Calu3 (cell line): ENCODE measurements around the gene SPSB1. TPM values are rescaled to one million over a fixed set of nuclear protein-coding genes. Genes with fewer than 3 reads are reported as not detected.

ENCODE experiments used
- BruUV-seq: library from RNA; stranded (reverse); fragments of 400-500 nt; replicated peaks from 2 replicates; lab custom pipeline; 2021; lab: Mats Ljungman, UMichigan
- CTCF ChIA-PET: fragments of 300-600 bp; sonication (Branson Sonifier 250); formaldehyde crosslinking; loops from one replicate; lab custom pipeline; 2022; ENCODE audit warnings: antibody characterized with exemption; lab: Charles Lee
- DNase-seq: peaks from one replicate; pipeline ENCODE4 v3.0.0; 2022
- H3K27ac Mint-ChIP-seq: one replicate; pipeline ENCODE4 v1.8.0; 2022; ENCODE audit warnings: mixed read lengths; ENCODE audit not compliant: unreplicated experiment
- H3K27me3 Mint-ChIP-seq: one replicate; pipeline ENCODE4 v1.8.0; 2022; ENCODE audit warnings: mixed read lengths; ENCODE audit not compliant: unreplicated experiment
- H3K36me3 Mint-ChIP-seq: one replicate; pipeline ENCODE4 v1.8.0; 2022; ENCODE audit warnings: mild to moderate bottlenecking, moderate library complexity, mixed read lengths; ENCODE audit not compliant: insufficient read depth, unreplicated experiment
- H3K4me1 Mint-ChIP-seq: one replicate; pipeline ENCODE4 v1.8.0; 2022; ENCODE audit warnings: mild to moderate bottlenecking, low read depth, mixed read lengths; ENCODE audit not compliant: unreplicated experiment
- H3K4me3 Mint-ChIP-seq: one replicate; pipeline ENCODE4 v1.8.0; 2022; ENCODE audit warnings: mild to moderate bottlenecking, low read depth, moderate library complexity, mixed read lengths; ENCODE audit not compliant: unreplicated experiment
- H3K9me3 Mint-ChIP-seq: one replicate; pipeline ENCODE4 v1.8.0; 2022; ENCODE audit warnings: low read depth, mixed read lengths; ENCODE audit not compliant: unreplicated experiment
- intact Hi-C: fragments of 100-400 bp; cut with micrococcal nuclease; formaldehyde crosslinking; loops from one replicate; pipeline ENCODE4 v1.10.0; 2022; ENCODE audit not compliant: unreplicated experiment
- total RNA-seq: library from RNA; stranded (reverse); gene quantifications from 2 replicates; pipeline ENCODE4 v1.2.3, GENCODE V29; 2022
- TF ChIP-seq, protein P1 (sequence below): fragments of 200-600 bp; IDR thresholded peaks from one replicate; pipeline ENCODE4 v1.8.0; 2022; ENCODE audit warnings: antibody characterized with exemption; ENCODE audit not compliant: unreplicated experiment

SPSB1 gene
- total RNA-seq, 1 experiment from 2014 or later, result 4.9 TPM

DNA sequence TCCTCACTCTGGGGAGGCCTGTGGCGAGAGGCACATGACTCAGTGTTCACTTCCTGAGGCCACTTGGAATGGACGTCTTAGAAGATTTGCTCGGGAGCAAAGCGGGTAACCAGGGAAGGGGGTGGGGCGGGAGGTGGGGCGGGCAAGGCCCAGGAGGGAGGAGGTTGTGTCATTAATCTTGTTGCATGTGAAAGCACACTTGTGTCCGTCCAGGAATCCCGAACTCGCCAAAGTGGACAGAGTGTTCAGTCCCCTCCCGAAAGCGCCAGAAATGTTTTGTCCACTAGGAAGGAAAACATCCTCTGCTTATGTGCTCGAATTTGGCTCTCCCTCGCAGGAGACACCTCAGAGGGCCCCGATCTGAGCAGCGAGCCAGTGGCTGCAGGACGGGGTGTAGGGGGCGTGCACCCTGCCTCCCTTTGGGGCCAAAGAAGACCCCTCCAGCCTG is 84.2 kb downstream of the SPSB1 start:
- DNase-seq, result no peak
- no peaks in the 10 kb centered on the region for H3K9me3 Mint-ChIP-seq
- no TSS peak for BruUV-seq
- CTCF ChIA-PET, result no interaction called here
- H3K27me3 Mint-ChIP-seq, result peaks cover 14% of the 10 kb centered on the region
- TF ChIP-seq, protein P1, sequence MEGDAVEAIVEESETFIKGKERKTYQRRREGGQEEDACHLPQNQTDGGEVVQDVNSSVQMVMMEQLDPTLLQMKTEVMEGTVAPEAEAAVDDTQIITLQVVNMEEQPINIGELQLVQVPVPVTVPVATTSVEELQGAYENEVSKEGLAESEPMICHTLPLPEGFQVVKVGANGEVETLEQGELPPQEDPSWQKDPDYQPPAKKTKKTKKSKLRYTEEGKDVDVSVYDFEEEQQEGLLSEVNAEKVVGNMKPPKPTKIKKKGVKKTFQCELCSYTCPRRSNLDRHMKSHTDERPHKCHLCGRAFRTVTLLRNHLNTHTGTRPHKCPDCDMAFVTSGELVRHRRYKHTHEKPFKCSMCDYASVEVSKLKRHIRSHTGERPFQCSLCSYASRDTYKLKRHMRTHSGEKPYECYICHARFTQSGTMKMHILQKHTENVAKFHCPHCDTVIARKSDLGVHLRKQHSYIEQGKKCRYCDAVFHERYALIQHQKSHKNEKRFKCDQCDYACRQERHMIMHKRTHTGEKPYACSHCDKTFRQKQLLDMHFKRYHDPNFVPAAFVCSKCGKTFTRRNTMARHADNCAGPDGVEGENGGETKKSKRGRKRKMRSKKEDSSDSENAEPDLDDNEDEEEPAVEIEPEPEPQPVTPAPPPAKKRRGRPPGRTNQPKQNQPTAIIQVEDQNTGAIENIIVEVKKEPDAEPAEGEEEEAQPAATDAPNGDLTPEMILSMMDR, result no peak
- intact Hi-C loops, result no loop called here
- H3K4me1 Mint-ChIP-seq, result no peaks in the 10 kb centered on the region
- no peak overlapping the region for H3K4me3 Mint-ChIP-seq
- H3K36me3 Mint-ChIP-seq, result no peaks in the 10 kb centered on the region
- H3K27ac Mint-ChIP-seq, result no peak overlapping the region

DNA sequence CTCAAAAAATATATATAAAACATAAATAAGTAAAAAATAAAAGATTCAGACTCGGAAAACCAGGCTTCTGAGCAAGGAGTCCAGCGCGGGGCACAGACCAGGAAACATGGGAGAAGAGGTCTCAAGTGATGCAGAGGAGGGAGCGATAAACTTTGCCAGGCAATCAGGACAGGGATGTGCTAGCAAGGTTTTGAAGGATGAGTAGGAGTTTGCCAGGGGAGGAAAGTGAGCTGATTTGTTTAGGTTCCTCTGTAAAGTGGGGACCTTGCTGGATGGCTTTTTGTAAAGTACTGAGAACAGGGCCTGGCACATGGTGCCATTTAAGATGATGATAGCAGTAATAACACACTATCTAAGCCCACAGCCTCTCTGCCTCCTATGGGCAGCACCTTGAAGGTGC is 86.1 kb downstream of the SPSB1 start:
- CTCF ChIA-PET, result interaction anchor here (0.6 kb wide), 1 partner anchor 26 kb away, joined by 3 read pairs; no protein-coding TSS in a partner anchor

DNA sequence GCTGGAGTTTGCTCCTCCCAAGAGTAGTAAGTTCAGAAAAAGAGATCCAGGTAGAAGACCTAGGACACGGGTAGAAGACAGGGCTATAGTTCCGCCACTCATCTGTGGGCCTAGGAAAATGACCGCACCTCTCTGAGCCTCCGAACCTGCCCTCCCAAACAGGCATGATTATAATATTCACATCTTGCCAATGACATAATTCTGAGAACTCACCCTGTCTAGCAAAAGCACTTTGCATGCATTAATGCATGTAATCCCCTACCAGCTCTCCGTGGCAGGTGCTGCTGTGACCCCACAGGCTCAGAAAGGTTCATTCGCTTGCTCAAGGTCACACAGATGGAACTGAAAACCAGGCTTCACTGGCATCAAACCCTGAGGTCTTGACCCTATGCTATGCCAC is 88.0 kb downstream of the SPSB1 start:
- intact Hi-C loops, result no loop called here
- Mint-ChIP-seq H3K27ac (no peak overlapping the region), H3K36me3 (no peaks in the 10 kb centered on the region), H3K4me3 (no peak overlapping the region), H3K9me3 (no peaks in the 10 kb centered on the region), H3K4me1 (no peaks in the 10 kb centered on the region), H3K27me3 (peaks cover 14% of the 10 kb centered on the region)
- BruUV-seq, result no TSS peak
- DNase-seq, result no peak
- CTCF ChIA-PET, result interaction anchor here (0.6 kb wide), 1 partner anchor 8 kb away, joined by 3 read pairs; no protein-coding TSS in a partner anchor
- TF ChIP-seq, protein P1, result no peak

More for the DNA sequence above, 86.1 kb downstream of the SPSB1 start:
- intact Hi-C loops, result no loop called here
- Mint-ChIP-seq H3K4me1 (no peaks in the 10 kb centered on the region), H3K27me3 (peaks cover 14% of the 10 kb centered on the region), H3K36me3 (no peaks in the 10 kb centered on the region), H3K4me3 (no peak overlapping the region), H3K9me3 (no peaks in the 10 kb centered on the region), H3K27ac (no peak overlapping the region)
- TF ChIP-seq, protein P1, result no peak
- no peak for DNase-seq
- BruUV-seq, result no TSS peak

DNA sequence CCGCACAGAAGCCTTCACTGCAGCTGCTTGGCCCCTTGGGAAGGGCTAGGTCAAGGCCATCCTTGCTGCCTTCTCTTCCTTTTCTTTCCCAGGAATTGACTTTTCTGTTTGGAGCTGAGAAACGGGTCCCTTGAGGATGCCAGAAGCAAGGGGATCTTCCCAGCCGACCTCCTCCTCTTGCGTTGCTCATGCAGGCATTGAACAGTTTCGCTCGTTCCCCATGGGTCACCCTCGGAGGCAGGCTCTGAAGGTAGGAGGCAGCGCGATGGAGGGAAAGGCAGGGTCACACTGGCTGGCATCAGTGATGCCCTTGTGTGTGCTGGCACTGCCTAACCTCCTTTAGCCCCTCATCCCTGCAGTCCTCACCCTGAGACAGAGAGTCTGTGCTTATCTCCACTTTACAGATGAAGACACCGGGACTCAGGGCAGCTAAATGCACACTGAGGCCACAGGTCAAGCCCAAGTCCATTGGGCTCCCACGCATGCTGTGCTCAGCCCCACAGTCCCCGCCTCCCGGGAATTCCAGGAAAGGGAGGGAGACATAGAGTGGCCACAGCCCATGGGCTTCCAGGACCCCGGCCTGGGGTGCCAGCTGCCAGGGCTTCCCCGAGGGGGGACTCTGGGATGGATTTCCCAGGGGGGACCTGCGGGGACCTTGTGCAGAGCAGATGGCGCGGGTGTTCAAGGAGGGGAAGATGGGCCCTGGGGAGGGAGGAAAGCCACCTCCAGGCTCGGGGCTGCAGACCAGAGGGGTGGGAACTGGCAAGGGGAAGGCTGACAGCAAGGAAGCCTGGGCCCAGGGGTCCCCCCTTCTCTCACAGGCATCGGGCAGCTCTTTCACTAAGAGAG is 90.2 kb downstream of the SPSB1 start:
- Mint-ChIP-seq H3K36me3 (no peaks in the 10 kb centered on the region), H3K27ac (no peak overlapping the region), H3K27me3 (peaks cover 14% of the 10 kb centered on the region), H3K4me3 (no peak overlapping the region), H3K9me3 (no peaks in the 10 kb centered on the region), H3K4me1 (no peaks in the 10 kb centered on the region)
- TF ChIP-seq, protein P1, result no peak
- CTCF ChIA-PET, result interaction anchor here (0.7 kb wide), 1 partner anchor 57 kb away, joined by 4 read pairs; no protein-coding TSS in a partner anchor
- DNase-seq, result no peak
- intact Hi-C loops, result no loop called here
- BruUV-seq, result no TSS peak
